ENCODE data around the gene UPB1. TPM values are rescaled to one million over a fixed set of nuclear protein-coding genes. Genes with fewer than 3 reads are reported as not detected.
A peak's percentile ranks its signal among the peaks of the same experiment; 100 is the strongest.

UPB1 gene
- total and polyA plus RNA-seq, 4 donors = 7.1 to 115 (median 58.8) TPM

DNA sequence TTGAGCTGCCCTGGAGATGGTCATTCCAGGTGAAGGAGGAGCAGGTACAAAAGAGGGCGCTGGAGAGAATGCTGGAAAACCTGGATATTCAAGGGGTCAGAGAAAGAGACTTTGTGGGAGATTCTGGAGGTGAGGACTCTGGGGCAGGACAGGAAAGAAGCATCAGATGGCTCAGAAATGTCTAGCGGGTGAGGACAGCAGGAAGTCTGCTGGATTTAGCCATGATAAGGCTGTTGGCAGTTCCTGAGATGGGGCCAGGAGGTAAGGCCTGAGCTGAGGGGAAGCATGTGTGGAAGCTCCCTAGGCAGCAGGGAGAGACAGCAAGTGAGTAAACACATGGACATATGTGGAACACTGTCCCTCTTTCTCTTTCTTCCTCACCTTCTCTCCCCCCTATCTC lies 1.5 kb downstream of the UPB1 start:
- no peak for DNase-seq (ENCODE audit: low spot score)
- Histone ChIP-seq H3K9ac (ENCODE audit: low read depth in 1 of 2, low read length in 2 of 2) (peak overlapping the region; percentile 66 to 99), H3K36me3 (ENCODE audit: control insufficient read depth in 4 of 4, insufficient read depth in 3 of 4, low read depth in 1 of 4, low read length in 3 of 4) (no peaks in the 10 kb centered on the region), H3K27me3 (ENCODE audit: control insufficient read depth in 4 of 4, insufficient read depth in 4 of 4, low read length in 3 of 4) (no peaks in the 10 kb centered on the region), H3K4me1 (ENCODE audit: control insufficient read depth in 4 of 4, insufficient read depth in 4 of 4, low read length in 3 of 4) (peaks cover 2 to 64% (median 51%) of the 10 kb centered on the region in 4 donors), H3K27ac (ENCODE audit: low read depth in 1 of 2, low read length in 2 of 2) (peak overlapping the region; percentile 81 to 88), H3K9me3 (ENCODE audit: control insufficient read depth in 4 of 4, low read length in 3 of 4) (no peaks in the 10 kb centered on the region), H3K4me3 (ENCODE audit: low read depth in 1 of 3, low read length in 3 of 3) (peak overlapping the region; percentile 51 to 79 (median 60))
- 37% methylated on average over 2 of the region's 2 CpGs for WGBS
- TF ChIP-seq FOXA2 (IDR thresholded peaks at IDR 0.05) = no peak

DNA sequence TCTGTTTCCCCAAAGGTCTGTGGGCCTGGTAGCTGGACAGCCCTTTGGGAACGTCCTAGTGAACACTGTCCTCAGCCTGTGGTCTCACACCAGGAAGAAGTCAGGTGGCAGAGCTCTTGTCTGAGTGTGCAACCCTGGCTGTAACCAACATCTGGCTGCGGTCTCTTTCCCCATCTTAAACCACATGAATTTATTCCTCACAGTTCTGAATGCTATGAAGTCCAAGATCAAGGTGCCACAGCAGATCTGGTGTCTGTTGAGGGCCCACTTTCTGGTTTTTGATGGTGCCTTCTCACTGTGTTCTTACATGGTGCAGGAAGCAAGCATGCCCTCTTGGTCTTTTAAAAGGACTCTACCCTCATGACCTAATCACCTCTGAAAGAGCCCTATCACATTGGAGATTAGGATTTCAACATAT lies 2.7 kb downstream of the UPB1 start:
- no peak for DNase-seq (ENCODE audit: low spot score)
- Histone ChIP-seq H3K36me3 (ENCODE audit: control insufficient read depth in 4 of 4, insufficient read depth in 3 of 4, low read depth in 1 of 4, low read length in 3 of 4) (peaks cover 0 to 9% (median 0%) of the 10 kb centered on the region in 4 donors), H3K9ac (ENCODE audit: low read depth in 1 of 2, low read length in 2 of 2) (peak overlapping the region; percentile 66 to 99), H3K27me3 (ENCODE audit: control insufficient read depth in 4 of 4, insufficient read depth in 4 of 4, low read length in 3 of 4) (no peaks in the 10 kb centered on the region), H3K9me3 (ENCODE audit: control insufficient read depth in 4 of 4, low read length in 3 of 4) (no peaks in the 10 kb centered on the region), H3K4me1 (ENCODE audit: control insufficient read depth in 4 of 4, insufficient read depth in 4 of 4, low read length in 3 of 4) (peaks cover 3 to 66% (median 59%) of the 10 kb centered on the region in 4 donors), H3K4me3 (ENCODE audit: low read depth in 1 of 3, low read length in 3 of 3) (peak overlapping the region; percentile 24 to 79 (median 60)), H3K27ac (ENCODE audit: low read depth in 1 of 2, low read length in 2 of 2) (peak overlapping the region; percentile 81 to 88)
- TF ChIP-seq, protein P1, sequence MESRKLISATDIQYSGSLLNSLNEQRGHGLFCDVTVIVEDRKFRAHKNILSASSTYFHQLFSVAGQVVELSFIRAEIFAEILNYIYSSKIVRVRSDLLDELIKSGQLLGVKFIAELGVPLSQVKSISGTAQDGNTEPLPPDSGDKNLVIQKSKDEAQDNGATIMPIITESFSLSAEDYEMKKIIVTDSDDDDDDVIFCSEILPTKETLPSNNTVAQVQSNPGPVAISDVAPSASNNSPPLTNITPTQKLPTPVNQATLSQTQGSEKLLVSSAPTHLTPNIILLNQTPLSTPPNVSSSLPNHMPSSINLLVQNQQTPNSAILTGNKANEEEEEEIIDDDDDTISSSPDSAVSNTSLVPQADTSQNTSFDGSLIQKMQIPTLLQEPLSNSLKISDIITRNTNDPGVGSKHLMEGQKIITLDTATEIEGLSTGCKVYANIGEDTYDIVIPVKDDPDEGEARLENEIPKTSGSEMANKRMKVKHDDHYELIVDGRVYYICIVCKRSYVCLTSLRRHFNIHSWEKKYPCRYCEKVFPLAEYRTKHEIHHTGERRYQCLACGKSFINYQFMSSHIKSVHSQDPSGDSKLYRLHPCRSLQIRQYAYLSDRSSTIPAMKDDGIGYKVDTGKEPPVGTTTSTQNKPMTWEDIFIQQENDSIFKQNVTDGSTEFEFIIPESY (IDR thresholded peaks at IDR 0.05) = no peak
- peak in 1 of 2 donors; percentile 27 for TF ChIP-seq EGR1 (IDR thresholded peaks at IDR 0.05; ENCODE audit: low read depth in 2 of 2)
- peak; percentile 51 for TF ChIP-seq HNF4G (IDR thresholded peaks at IDR 0.05)
- peak; percentile 80 to 83 for TF ChIP-seq HNF4A (conservative IDR thresholded peaks at IDR 0.05)
- no peak for TF ChIP-seq GABPA (IDR thresholded peaks at IDR 0.05 in 1 of 2, conservative IDR thresholded peaks at IDR 0.05 in 1 of 2)
- TF ChIP-seq JUND (IDR thresholded peaks at IDR 0.05) = no peak
- peak; percentile 31 for TF ChIP-seq SP1 (IDR thresholded peaks at IDR 0.05)
- no peak for TF ChIP-seq TAF1 (conservative IDR thresholded peaks at IDR 0.05)
- TF ChIP-seq, protein P2, sequence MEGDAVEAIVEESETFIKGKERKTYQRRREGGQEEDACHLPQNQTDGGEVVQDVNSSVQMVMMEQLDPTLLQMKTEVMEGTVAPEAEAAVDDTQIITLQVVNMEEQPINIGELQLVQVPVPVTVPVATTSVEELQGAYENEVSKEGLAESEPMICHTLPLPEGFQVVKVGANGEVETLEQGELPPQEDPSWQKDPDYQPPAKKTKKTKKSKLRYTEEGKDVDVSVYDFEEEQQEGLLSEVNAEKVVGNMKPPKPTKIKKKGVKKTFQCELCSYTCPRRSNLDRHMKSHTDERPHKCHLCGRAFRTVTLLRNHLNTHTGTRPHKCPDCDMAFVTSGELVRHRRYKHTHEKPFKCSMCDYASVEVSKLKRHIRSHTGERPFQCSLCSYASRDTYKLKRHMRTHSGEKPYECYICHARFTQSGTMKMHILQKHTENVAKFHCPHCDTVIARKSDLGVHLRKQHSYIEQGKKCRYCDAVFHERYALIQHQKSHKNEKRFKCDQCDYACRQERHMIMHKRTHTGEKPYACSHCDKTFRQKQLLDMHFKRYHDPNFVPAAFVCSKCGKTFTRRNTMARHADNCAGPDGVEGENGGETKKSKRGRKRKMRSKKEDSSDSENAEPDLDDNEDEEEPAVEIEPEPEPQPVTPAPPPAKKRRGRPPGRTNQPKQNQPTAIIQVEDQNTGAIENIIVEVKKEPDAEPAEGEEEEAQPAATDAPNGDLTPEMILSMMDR (IDR thresholded peaks at IDR 0.05; ENCODE audit: low read depth, low read length, missing input control) = no peak
- TF ChIP-seq NR2F2 (IDR thresholded peaks at IDR 0.05) = peak; percentile 72
- TF ChIP-seq FOXA1 (IDR thresholded peaks at IDR 0.05) = no peak
- TF ChIP-seq, protein P3, sequence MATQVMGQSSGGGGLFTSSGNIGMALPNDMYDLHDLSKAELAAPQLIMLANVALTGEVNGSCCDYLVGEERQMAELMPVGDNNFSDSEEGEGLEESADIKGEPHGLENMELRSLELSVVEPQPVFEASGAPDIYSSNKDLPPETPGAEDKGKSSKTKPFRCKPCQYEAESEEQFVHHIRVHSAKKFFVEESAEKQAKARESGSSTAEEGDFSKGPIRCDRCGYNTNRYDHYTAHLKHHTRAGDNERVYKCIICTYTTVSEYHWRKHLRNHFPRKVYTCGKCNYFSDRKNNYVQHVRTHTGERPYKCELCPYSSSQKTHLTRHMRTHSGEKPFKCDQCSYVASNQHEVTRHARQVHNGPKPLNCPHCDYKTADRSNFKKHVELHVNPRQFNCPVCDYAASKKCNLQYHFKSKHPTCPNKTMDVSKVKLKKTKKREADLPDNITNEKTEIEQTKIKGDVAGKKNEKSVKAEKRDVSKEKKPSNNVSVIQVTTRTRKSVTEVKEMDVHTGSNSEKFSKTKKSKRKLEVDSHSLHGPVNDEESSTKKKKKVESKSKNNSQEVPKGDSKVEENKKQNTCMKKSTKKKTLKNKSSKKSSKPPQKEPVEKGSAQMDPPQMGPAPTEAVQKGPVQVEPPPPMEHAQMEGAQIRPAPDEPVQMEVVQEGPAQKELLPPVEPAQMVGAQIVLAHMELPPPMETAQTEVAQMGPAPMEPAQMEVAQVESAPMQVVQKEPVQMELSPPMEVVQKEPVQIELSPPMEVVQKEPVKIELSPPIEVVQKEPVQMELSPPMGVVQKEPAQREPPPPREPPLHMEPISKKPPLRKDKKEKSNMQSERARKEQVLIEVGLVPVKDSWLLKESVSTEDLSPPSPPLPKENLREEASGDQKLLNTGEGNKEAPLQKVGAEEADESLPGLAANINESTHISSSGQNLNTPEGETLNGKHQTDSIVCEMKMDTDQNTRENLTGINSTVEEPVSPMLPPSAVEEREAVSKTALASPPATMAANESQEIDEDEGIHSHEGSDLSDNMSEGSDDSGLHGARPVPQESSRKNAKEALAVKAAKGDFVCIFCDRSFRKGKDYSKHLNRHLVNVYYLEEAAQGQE (IDR thresholded peaks at IDR 0.05) = peak; percentile 45
- TF ChIP-seq YY1 (IDR thresholded peaks at IDR 0.05) = no peak
- TF ChIP-seq RAD21 (IDR thresholded peaks at IDR 0.05) = peak in 1 of 2 donors; percentile 11
- TF ChIP-seq RXRA (IDR thresholded peaks at IDR 0.05) = peak; percentile 70 to 75
- TF ChIP-seq, protein P4, sequence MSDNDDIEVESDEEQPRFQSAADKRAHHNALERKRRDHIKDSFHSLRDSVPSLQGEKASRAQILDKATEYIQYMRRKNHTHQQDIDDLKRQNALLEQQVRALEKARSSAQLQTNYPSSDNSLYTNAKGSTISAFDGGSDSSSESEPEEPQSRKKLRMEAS (IDR thresholded peaks at IDR 0.05) = peak; percentile 51
- TF ChIP-seq FOXA2 (IDR thresholded peaks at IDR 0.05) = no peak
- 41% methylated on average over 2 of the region's 2 CpGs for WGBS

Measured in liver (tissue), 9 donors.